HG03565 (cell line): ENCODE results near the gene ZSWIM5.
"Not testable (repeated sequence)": the region's sequence is repeated elsewhere in the genome, so short reads cannot be mapped to it uniquely, and the experiment has no call there.

Experiments used
- ATAC-seq: cut with Tn5 transposase; IDR thresholded peaks from one replicate; pipeline ENCODE4 v1.9.1; 2021; ENCODE audit warnings: mild to moderate bottlenecking, moderate library complexity; ENCODE audit not compliant: unreplicated experiment

The ZSWIM5 gene

DNA sequence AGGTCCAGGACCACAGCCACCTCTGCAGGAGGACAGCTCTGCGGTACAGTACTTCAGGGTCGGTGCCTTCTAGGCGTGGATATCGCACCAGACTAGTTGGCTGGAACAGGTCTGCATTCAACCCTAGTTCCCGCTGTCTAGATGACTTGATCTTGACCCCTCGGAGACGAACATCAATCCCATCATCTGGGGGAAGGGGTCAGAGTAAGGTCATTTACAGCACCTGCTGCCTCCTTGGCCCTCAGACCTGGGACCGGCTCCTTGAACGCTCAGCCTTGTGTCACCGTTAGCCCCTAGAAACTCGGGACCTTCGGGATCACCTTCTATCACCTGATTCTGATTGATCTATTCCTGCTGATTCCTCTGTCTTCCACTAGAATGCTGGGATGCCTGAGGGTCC, 197.9 kb downstream of the ZSWIM5 start:
- ATAC-seq: no peak

DNA sequence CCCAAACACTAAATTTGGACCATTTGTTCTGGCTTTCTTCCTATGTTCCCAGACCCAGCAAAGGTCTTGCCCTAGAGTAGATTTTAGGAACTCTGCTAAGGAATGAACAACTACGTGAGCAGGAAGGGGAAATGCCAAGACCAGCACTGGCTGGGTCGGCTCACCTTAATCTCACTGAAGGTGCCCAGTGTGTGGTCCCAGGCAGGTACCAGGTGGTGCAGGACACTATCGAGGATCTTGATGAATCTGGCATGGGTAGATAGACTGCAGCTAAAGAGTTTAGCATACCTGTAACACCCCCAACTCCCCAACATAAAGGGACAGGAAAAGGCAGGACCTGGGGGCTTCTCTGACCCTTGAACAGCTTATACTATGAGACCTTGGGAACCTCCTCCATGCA, 198.3 kb downstream of the ZSWIM5 start:
- ATAC-seq: no peak

DNA sequence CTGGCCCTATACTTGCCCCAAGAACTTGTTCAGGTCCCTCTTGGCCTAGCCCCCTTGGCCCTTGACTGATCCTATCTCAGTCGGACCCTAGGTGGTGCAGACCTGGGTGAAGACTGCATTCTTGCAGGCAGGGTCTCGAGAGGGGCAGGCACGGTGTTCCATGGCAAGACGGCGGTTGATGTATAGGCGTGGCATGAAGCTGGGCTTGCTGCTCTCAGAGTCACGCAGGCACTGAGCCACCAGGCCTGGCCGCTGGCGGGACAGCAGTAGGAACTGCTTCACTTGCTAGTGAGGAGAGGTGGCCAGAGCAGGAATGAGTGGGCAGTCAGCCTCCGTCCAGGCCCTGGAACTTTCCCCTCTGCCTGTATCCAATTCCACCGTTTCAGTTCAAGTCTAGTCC, 199.1 kb downstream of the ZSWIM5 start:
- ATAC-seq: no peak

DNA sequence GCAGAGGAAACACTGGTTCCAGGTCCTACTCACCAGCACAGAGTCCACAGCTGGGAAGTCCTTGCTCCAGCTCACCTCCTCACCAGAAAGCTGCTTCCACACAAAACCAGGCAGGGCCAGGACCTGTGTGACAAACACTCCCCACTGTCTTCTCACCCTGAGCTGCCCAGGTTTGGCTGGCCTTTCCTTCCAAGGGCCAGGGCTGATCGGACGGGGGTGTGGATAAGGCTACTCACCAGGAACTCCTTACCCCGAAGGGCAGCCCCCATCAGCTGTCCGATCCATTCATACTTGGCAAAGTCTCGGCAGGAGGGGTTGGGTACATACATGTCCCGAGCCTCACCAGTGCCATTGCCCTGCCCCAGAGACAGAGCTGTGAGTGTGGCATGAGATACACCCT, 200.6 kb downstream of the ZSWIM5 start:
- no peak for ATAC-seq

DNA sequence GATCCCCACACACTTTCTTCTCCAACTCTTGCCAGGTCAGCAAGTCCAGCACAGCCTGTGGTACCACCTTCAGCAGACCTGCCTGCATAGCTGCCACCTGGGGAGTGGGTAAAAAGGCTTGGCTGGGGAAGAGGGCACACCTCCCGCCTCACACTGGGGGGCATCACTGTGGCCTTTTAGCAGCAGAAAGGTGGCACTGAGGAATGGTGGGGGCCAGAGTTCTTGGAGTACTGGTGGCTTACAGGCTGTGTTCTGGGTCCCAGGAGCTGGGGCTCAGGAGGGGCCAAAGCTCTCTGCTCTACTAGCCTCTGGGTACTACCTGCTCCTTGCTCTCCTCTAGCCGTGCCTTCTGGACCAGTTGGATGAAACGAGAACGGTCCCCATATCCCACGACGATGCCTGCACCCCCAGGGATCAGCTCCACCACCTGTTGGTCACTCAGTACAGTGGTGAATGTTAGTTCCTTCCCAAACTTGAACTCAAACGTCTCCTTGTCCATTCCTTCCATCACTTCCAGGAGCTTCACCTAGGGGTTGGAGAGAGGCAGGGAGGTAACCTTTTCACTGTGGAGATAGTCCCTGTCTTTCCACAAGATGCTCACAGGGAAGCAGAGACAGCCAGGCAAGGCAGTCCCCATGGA, 202.0 kb downstream of the ZSWIM5 start:
- ATAC-seq: no peak

DNA sequence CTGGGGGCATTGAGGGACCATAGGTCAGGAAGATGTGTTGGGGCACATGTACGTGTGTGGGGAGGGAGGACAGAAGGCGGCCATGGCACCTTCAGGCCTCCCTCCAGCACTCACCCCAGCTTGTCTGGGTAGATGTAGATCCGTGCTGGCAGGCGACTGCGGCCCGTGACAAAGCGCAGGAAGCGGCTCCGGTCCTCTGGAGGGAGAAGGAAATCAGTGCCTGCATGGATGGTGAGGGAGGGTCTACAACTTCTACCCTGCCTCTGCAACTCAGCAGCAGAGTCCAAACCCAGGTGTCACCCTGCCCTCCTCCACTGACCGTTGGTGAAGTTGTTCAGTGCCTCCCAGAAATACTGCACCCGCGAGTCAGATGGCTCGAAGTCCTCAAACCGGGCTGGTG, 202.7 kb downstream of the ZSWIM5 start:
- no peak for ATAC-seq

DNA sequence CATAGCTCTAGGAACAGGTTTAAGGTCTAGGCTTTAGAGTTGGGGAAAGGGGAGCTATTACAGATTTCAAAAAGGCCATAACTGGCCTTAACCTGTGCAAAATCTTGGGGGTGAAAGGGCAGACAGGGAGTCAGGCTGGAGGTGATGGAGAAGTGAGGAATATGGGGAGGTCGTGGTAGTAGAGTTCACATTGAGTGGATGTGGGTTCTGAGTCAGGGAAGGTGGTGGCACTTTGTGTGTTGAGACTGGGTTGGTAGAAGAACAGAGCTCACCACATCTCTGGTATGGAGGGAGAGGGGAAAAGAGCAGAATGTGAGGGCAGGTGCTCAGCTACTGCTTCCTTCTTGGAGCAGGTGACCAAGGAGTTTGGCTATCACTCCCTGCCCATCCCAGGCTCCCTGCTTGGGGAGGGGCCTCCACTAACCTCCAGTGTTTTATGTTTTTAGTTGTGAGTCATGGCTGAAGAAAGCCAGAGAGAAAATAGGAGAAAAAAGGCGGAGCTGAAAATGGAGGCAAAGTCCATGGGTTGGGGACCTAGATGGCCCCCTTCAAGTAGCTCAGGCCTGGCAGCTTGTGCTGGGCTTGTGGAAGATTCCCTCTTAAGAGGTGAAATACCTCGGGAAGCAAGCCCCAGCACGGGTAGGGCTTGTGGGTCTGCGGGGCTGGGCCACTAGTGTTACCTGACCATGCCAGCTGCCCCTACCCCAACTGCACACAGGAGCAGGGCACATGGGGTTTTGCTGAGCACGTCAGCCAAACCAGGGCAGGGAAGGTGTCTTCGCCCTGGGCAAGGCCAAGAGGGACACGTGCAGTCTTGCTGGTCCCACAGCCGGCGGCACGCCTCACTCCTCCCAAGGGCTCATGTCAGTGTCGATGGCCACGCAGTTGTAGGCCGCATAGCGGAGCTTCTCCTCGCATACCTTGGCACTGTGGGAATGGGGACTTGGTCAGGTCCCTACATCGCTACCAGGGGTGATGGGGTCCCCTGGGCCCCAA, 203.5 kb downstream of the ZSWIM5 start:
- ATAC-seq: no peak

DNA sequence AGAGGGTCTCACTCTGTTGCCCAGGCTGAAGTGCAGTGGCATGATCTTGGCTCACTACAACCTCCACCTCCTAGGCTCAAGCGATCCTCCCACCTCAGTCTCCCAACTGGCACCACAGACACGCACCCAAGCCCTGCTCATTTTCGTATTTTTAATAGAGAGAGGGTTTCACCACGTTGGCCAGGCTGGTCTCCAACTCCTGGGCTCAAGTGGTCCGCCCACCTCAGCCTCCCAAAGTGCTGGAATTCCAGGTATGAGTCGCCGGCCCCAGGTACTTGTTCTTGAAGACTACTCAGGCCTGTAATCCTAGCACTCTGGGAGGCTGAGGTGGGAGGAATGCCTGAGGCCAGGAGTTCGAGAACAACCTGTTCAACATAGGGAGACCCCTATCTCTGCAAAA, 204.8 kb downstream of the ZSWIM5 start:
- not testable (repeated sequence) for ATAC-seq

DNA sequence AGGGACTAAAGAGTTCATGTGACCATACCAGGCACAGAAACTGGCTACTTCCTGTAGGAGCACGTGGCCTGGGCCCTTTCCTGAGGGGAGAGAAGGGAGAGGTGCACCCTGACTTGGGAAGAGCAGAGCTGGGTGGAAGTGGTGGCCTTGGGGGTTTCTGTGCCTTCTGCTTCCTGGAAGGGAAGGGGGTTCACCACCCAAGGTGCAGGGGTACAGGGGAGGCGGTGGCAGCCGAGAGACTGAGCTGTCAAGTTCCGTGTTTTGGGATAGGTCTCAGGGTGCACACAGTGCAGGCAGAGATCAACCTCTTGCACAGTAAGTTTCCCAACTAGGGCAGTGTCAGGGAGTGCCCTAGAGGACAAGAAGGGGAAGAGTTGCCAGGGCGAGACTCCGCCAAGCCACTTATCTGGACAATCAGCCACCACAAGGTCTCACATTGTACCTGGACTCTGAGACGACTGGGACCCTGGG, 205.4 kb downstream of the ZSWIM5 start:
- ATAC-seq: no peak

DNA sequence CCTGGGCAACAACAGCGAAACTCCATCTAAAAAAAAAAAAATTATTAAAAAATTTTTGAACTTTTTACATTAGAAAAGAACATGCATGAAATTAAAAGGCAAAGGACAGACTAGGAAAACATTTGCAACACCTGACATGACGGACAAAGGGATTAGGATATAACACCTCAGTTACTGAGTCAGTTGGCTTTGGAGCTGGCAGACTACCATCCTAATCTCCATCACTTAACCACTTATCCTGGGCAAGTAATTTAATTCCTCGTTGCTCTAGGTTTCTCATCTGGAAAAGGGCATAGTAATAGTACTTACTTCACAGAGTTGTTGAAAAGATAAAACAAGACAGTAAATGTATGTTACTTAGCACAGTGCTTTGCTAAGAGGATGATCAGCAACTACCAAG, 207.2 kb downstream of the ZSWIM5 start:
- ATAC-seq: no peak

DNA sequence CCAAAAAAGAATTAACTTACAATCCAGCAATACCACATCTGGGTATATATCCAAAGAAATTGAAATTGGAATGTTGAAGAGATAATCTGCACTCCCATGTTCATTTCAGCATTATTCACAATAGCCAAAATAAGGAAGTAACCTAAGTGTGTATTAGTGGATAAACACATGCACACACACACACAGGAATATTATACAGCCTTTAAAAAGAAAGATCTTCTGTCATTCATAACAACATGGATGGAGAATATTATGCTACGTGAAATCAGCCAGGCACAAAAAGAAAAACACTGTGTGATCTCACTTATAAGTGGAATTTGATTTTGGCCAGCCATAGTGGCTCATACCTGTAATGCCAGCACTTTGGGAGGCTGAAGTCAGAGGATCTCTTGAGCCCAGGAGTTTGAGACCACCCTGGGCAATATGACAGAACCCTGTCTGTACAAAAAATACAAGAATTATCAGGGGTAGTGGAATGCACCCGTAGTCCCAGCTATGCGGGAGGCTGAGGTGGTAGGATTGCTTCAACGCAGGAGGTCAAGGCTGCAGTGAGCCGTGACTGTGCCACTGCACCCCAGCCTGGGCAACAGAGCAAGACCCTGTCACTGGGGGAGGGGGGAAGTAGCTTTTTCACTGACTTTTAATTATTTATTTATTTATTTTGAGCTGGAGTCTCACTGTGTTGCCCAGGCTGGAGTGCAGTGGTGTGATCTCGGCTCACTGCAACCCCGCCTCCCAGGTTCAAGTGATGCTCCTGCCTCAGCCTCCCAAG, 210.8 kb downstream of the ZSWIM5 start:
- no peak for ATAC-seq

DNA sequence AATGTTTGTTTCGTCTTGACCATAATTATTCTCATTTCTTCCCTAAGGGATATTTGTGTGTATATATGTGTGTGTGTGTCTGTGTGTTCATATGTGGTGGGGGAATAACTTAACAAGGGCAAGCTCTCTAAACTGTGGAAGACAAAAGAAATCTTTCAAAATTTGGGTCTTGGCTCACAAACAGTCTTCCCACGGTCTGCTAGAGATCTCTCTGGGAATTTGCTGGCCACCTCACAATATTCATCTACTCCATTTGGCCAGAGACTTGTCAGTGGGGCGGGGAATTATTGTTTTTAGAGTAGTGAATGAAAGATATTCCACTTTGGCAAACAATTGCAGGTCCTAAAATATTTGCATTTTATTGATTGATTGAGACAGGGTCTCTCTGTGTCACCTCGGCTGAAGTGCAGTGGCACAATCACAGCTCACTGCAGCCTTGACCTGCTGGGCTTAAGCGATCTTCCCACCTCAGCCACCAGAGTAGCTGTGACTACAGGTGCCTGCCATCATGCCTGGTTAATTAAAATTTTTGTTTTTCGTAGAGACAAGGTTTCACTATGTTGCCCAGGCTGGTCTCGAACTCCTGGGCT, 212.0 kb downstream of the ZSWIM5 start:
- ATAC-seq: no peak

DNA sequence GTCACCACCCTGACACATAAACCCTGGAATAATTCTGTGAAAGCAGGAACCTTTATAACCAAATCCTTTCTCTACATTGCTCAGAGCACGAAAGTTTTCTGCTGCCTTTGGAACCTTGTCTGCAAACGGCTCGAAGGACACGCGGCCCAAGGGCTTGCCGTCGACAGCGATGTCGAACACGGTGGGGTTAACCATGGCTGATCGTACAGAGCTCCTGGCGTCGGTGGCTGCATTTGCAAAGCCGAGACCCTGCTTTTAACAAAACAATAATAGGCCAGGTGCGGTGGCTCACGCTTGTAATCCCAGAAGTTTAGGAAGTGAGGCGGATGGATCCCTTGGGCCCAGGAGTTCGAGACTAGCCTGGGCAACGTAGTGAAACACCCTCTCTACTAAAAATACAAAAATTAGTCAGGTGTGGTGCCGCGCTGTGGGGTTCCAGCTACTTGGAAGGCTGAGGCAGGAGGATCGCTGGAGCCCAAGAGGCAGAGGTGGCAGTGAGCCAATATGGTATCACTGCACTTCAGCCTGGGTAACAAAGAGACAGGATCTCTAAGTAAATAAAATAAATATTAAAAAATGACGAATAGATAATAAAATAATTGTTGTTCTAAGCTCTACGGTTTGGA, 217.8 kb downstream of the ZSWIM5 start:
- ATAC-seq: no peak

DNA sequence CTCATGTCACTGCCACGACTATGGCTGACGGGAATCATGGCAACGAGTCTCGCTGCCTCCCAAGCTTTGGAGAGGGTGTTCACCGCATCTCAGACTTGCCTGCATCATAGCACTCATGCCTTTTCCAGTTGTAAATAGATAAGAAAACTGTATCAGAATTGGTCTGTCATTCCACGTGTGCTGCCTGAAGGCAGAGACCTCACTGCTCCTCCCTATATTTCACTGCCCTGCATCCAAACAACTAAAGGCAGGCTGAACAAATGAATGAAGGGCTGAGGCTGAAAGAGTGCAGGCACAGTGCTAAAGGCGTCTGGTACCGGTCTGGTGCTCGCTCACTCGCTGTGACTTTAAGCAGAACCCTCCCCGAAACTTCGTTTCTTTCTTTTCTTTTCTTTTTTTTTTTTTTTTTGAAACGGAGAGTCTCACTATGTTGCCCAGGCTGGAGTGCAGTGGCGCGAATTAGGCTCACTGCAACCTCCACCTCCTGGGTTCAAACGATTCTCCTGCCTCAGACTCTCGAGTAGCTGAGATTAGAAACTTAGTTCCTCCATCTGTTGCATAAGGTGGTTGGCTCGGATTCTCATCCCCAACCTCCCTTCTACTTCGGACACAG, 220.6 kb downstream of the ZSWIM5 start:
- no peak for ATAC-seq

DNA sequence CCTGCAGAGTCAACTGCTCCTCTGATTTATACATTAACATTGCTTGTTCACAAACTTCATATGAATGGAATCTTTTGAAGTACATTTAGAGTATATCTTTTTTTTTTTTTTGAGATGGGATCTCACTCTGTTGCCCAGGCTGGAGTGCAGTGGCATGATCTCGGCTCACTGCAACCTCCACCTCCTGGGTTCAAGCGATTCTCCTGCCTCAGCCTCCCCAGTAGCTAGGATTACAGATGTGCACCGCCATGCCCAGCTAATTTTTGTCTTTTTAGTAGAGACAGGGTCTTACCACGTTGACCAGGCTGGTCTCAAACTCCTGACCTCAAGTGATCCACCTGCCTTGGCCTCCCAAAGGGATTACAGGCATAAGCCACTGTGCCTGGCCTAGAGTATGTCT, 229.0 kb downstream of the ZSWIM5 start:
- ATAC-seq: not testable (repeated sequence)

DNA sequence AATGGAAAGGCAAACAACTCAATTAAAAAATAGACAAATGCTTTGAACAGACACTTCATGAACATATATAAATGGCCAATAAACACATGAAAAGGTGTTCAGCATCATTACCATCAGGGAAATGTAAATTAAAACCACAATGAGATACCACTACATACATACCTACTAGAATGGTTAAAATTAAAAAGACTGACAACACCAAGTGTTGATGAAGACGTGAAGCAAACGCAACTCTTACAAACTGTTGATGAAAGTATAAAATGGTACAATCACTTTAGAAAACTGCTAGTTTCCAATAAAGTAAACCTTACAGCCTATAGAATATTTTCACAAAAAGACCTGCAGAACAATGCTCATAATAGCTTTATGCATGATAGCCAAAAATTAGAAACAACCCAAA, 230.2 kb downstream of the ZSWIM5 start:
- ATAC-seq: no peak

DNA sequence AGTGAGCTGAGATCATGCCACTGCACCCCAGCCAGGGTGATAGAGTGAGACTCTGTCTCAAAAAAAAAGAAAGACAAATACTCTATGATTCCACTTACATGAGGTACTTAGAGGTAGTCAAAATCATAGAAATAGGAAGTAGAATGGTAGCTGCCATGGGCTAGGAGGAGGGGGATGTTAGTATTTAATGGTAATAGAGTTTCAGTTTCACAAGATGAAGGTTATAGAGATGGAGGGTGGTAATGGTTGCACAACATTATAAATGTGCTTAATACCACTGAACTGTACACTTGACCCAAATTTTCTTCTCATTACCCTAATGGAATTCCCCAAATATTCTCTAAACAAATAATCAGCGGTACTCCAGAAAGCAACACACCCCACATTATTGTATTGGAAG, 232.8 kb downstream of the ZSWIM5 start:
- ATAC-seq: no peak

DNA sequence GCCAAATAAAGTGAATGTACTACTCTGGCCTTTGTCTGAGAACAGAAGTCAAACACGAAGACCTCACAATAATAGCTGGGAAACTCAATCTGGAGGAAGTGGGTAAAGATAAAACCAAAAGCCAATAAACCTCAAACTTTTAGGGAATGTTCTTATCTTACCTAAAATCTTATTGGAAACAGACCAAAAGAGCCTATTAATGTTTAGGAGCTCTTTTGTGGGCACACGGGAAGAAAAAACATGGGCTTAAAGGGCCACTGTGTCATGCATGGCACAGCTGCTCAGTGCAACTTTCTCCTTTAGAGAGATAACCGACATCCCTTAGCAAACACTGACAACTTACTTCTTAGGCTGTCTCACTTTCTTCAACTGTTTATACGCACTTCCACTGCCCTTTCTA, 236.1 kb downstream of the ZSWIM5 start:
- no peak for ATAC-seq
